Posterior cingulate gyrus (tissue), 11 donors: Measurements from ENCODE around the gene GPR137.

Experiments
- DNase-seq, 10 donors: peaks; one replicate each; pipeline versions ENCODE4 v3.0.0 to v3.0.0-alpha.2; 2020 to 2021; ENCODE audit warnings: mixed read lengths in 3 of 10
- intact Hi-C: fragments of 100-400 bp; cut with DNase I; formaldehyde crosslinking; loops from one replicate; pipeline ENCODE4 v1.15.1; 2023

The GPR137 gene

GRCh38 chr11:64283092-64283491 lies 2.6 kb upstream of the GPR137 start:
- intact Hi-C loops: no loop called here
- DNase-seq: no peak

- intact Hi-C loops: no loop called here
- DNase-seq: peak; percentile 96 to 100 (median 98)
Measured at GRCh38 chr11:64284048-64284961, 1.3 kb upstream of the GPR137 start, which contains the start of gene BAD. TSS of gene BAD (minus strand) at chr11:64284665. CDS start at chr11:64284368, 297 bp downstream.

GRCh38 chr11:64285885-64286800 lies 495 bp downstream of the GPR137 start:
- DNase-seq: peak in 1 of 10 donors; percentile 19
- intact Hi-C loops: loop anchor here (1.0 kb wide), 2 partner anchors 16 to 19 kb away; partner anchors contain the start of gene ESRRA

- intact Hi-C loops: no loop called here
- no peak for DNase-seq
Measured at GRCh38 chr11:64286801-64287159, 1.1 kb downstream of the GPR137 start.

- intact Hi-C loops: no loop called here
- no peak for DNase-seq
Measured at GRCh38 chr11:64287676-64288352, 2.2 kb downstream of the GPR137 start.

- no peak for DNase-seq
- intact Hi-C loops: no loop called here
Measured at GRCh38 chr11:64288353-64288750, 2.7 kb downstream of the GPR137 start.

GRCh38 chr11:64289002-64289564 lies 3.4 kb downstream of the GPR137 start:
- intact Hi-C loops: no loop called here
- DNase-seq: no peak

GRCh38 chr11:64290352-64291261 lies 5.0 kb downstream of the GPR137 start:
- no peak for DNase-seq
- intact Hi-C loops: no loop called here

- intact Hi-C loops: no loop called here
- DNase-seq: no peak
Measured at GRCh38 chr11:64291262-64291751, 5.7 kb downstream of the GPR137 start, which contains the start of gene KCNK4. TSS of gene KCNK4 (plus strand) at chr11:64291302. CDS start at chr11:64293019, 1,717 bp downstream.

- DNase-seq: peak in 1 of 10 donors; percentile 31
- intact Hi-C loops: no loop called here
Measured at GRCh38 chr11:64291752-64292459, 6.3 kb downstream of the GPR137 start.

- intact Hi-C loops: no loop called here
- no peak for DNase-seq
Measured at GRCh38 chr11:64292460-64293254, 7.0 kb downstream of the GPR137 start.

GRCh38 chr11:64294774-64295173 lies 9.1 kb downstream of the GPR137 start:
- DNase-seq: no peak
- intact Hi-C loops: no loop called here

- intact Hi-C loops: no loop called here
Measured at GRCh38 chr11:64295760-64296159, 10.1 kb downstream of the GPR137 start.

GRCh38 chr11:64296236-64296635 lies 10.6 kb downstream of the GPR137 start:
- DNase-seq: no peak
- intact Hi-C loops: no loop called here

More at GRCh38 chr11:64295760-64296159, 10.1 kb downstream of the GPR137 start:
- DNase-seq: no peak

GRCh38 chr11:64296830-64297698 lies 11.4 kb downstream of the GPR137 start:
- no peak for DNase-seq
- intact Hi-C loops: no loop called here

- DNase-seq: no peak
- intact Hi-C loops: no loop called here
Measured at GRCh38 chr11:64297699-64298358, 12.2 kb downstream of the GPR137 start.
